Midbrain (tissue), 1 donor: ENCODE data around the gene GRIK4.
A peak's percentile ranks its signal among the peaks of the same experiment; 100 is the strongest.

Source experiments
- DNase-seq: peaks from one replicate; lab custom pipeline; 2025; lab: John Stamatoyannopoulos, UW

Gene GRIK4

DNA sequence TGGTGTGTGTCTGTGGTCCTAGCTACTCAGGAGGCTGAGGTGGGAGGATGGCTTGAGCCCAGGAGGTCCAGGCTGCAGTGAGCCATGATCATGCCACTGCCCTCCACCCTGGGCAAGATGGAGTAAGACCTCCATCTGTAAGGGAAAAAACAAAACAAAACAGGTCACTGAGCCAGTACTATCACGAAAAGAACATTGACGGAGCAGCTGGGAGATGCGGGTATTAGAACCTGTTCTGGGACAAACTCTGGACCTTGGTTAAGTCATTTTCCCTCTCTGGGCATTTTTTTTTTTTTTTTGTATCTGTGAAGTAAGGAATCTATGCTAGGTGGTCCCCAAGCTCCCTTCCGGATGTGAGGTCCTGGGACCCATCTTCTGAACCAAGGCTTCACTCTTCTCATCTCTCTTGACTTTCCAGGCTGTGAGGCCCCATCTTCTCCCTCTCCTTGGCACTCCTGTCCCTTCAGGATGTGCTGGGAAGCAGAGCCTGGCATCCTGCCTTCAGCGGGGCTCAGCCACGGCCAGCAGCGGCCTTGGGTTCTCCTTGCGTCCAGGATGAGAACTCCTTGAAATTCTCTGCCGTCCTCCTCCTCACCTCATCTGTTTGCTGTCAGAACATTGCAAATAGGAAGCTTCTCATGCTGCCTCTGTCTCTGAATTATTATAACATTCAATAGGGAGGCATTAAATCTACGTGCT lies 130.8 kb downstream of the GRIK4 start:
- no peak for DNase-seq

DNA sequence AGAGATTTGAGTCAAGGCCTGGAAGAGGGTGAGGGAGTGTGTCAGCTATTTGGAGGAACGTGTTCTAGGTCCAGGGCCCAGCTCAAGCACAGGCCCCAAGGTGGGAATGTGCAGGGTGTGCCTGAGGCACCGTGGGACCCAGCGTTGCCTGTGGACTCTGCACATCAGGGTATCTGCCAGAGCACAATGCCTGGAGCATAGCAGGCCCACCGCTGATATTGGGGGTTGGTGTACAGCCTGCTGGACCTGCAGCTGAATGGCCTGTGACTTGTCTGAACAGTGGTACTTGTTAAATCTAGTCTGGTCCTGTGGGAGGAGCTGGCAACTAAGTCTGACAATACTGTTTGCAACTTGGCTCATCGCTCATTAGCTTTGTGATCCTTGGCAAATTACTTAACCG lies 131.7 kb downstream of the GRIK4 start:
- no peak for DNase-seq

DNA sequence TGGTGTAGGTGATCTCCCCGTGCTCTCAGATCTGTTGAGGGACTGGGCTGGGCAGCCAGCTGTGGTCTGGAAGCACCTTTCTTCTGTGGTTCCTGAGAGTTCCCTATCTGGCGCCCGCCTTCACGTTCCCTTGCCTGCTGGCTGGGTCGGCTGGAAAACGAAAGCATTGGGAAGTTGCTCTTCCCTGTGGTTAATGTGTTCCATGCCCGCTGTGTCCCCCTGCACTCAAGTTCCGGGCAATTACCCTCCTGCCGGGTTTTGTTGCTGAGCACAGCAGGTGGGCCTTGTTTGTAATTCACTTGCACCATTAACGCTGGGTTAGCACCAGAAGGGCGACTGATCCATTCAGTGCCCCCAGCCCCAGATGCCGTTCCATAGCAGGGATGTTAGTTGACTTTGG lies 134.1 kb downstream of the GRIK4 start:
- no peak for DNase-seq

DNA sequence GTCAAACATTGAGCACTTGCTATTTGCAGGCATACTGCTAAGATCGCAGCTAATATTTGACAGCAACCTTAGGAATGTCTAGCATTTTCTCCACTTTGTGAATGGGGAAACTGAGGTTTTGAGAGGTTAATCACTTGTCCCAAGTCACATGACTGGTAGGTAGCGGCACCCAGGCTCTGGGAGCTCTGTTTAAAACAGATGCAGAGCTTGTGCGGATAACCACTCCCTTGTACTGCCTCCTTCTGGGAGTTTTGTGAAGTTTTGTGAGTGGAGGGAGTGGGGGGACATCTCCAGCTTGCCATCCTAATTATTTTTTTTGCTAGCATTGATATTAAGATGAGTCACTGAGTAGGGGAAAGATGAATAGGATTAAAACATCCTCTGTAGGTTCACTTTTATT lies 134.7 kb downstream of the GRIK4 start:
- DNase-seq = no peak

DNA sequence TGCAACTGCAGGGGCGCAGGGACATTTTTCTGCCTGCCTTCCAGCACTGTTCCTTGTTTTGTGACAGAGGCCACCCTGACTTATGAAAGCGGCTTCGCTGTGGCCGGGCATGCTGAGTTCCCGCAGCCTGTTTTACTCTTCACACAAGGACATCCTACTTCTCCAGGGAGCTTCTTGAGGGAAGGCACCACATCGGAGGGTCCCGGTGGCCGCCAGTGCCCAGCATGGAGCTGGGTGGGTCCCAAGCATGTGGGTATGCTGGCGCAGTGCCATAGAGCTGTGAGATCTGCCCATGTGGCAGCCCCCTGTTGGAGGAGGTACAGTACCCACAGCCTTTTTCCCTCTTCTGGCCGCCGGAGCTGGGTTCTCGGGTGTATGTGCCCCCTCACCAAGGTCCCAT lies 136.1 kb downstream of the GRIK4 start:
- no peak for DNase-seq

DNA sequence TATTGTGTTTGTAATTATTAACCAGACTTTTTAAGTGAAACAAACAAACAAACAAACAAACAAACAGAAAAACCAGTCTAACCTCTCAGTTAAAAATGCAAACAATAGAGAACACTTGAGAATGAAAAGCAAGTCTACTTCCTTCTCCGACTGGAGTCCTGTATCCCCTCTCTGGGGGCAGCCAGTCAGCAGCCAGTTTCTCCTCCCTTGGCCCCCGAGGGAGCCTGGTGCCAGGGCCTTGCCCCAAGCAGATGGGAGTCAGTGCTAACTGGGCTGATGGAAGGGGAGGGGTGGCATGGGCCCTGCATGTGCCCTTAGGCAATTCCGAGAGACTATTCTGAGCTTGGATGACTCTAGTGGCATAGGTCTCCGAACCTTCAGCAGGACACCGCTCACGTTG lies 137.2 kb downstream of the GRIK4 start:
- no peak for DNase-seq

DNA sequence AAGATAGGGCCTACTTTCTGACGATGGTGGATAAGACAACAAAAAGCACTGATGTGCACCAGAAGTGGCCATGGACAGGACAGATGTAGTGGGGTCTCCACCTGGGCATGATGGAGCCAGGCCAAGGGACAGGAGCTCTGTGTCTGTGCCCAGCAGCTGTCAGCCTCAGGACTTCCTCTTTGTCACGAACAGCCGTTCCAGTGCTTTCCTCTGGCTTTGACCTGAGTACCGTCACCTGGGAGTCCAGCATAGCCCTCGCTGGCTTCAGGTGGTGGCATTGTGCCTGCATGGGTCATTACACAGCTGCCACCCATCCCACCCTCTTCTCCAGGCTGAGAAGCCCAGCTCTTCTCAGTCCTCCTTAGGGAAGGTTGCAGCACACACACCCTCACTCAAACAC lies 137.8 kb downstream of the GRIK4 start:
- no peak for DNase-seq

DNA sequence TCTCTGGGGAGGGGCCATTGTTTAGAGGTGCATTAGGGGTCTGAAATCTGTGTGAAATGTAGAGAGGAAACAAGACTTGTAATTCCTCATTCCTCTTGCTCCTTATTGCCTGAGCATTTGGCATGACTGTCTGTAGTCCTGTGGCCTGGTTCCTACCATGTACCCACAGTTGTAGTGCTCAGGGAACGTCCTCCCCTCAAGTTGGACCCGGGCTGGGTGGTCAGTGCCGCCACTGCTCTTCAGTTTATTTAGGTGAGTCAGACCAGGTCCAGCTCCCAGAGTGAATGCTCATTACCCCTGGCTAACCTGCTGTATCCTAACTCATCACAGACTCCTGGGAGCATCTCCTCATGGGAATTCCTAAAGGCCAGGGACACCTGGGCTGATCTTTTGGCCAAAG lies 139.8 kb downstream of the GRIK4 start:
- DNase-seq = no peak

DNA sequence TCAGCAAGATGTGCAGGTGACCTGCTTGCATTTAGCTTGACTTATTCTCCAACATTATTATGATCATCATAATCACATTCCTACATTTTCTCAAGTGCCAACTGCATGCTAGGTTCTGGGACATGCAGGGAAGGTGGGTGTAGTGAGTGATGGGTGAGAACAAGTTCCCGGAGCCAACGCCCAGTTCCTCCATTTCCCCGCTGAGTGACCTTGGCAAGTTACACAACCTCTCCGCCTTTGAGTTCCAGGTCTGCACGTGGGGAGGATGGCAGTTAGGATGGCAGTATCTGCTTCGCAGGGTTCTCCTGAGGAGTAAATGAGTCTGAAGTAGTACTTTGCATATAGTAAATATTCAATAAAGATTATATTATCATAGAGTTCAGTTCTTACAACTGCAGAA lies 140.3 kb downstream of the GRIK4 start:
- DNase-seq = no peak

DNA sequence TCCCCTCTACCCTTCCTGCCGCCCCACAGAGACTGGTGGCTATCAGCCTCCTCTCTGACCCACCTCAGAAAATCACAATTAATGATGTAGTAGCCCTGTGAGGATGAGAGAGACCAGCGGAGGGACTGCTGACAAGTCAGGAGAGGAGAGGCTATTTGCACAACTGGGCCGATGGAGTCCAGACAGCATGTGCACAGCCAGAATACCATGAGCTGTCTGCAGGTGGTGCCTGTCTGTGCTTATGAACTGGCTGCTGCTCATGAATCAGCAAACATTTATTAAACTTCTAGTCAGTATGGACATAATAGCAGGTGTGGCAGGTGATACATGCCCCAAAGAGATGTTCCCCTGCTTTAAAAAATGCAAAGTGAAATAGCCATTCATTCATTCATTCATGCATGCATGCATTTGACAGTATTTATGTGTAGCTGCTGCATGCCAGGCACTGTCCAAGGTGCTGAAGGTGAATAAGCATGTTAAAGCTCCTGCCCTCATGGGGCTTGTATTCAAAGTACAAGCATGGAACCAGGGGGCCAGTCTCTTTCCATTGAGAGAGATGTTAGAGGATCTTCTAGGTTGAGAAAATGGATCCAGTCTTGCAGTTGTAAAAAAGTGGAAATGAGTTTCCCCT lies 141.3 kb downstream of the GRIK4 start:
- no peak for DNase-seq

DNA sequence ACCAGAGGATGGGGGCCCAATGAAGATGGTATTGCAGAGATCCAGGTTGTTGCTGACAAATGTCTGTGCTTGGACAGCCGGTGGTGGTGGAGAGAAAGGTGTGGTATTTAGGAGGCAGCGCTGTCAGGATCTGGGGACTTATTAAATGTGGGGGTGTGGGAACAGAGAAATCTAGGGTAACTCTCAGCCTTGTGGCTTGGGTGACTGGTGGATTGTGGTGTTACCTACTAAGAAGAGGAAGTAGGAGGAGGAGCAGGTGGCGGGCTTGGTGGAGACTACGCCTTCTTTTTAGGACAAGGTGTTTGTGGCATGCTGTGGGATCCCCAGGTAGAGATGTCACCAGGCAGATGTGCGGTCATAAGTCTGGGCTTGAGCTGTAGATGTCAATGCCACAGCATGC lies 144.0 kb downstream of the GRIK4 start:
- no peak for DNase-seq

DNA sequence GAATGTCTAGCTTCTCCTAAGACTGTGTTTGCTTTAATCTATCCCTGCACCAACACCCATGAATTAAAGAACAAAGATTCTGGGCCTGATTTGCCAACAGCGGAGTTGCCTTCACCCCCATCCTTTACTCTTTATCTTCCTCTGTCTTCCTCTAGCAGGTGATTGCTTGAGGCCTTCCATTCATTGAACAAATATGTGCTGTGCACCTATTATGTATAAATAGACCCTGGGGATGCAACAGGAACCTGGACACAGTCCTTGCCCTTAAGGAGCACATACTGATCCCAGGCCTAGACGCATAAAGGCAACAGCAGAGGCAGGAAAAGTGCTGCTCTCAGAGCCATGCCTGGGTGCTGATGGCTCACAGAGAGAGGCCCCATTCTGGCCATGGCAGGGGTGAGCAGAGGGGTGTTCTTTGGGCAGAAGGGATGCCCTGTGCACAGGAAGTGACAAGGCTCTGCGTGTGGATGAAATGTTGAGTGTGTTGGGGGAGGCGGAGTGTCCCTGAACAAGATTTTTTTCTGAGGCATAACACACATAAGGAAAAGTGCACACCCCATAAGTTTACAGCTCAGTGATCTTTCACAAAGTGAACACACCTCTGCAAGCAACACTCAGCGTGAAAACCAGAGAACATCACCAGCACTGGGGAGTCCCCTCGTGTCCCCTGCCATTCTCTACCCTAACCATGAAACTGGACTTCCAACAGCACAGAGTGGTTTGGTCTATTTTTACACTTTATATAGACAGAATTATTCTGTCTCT lies 145.9 kb downstream of the GRIK4 start:
- DNase-seq = no peak

DNA sequence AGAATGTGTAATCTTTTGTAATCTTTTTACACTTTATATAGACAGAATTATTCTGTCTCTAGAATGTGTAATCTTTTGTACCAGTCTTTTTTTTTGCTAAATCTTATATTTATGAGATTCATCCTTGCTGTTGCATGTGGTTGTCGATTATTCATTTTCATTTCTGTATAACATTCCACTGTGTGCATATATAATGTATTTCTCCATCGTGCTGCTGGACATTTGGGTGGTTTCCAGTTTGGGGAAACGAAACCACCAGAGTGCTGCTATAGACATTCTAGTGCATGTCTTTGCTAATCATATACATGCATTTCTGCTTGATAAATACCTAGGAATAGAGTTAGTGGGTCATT lies 146.5 kb downstream of the GRIK4 start:
- DNase-seq = no peak

DNA sequence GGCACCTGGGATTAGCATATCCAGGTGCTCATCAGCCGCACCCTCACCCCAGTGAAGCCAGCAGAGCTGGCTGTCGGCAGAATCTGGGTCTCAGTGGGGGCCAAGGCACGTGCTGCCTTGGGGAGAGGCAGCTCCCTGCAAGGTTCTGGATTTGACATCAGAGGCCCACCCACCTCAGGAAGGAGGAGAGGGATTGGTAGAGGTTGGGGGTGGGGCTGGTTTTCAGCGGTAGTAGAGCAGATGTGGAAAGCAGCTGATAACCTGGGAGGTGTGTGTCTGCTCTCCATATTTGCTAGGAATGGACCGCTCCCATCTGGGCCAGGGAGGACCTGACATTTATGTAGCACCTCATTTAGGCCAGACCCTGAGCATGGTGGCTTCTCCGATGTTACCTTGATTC lies 147.5 kb downstream of the GRIK4 start:
- DNase-seq = no peak

DNA sequence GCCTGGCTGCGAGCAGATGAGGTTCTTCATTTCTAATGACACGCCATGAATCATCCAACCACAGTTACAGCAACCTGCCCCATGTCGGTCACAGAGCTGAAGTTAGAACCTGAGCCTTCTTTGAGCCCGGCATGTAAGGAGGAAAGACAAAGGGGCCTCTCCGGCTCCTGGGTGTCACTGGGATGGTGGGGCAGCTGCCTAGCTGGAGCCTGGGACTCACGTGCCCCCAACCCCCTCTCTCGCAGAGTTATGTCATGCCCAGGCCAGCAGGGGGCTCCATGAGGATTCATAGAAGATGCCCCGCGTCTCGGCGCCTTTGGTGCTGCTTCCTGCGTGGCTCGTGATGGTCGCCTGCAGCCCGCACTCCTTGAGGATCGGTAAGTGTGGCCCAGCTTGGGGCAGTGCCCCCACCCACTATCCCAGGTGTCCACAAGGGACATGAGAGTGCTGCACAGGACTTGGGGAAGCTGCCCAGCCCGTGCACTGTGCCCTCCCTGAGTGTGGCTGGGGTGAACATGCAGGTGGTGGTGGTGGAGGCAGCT lies 148.5 kb downstream of the GRIK4 start:
- no peak for DNase-seq

DNA sequence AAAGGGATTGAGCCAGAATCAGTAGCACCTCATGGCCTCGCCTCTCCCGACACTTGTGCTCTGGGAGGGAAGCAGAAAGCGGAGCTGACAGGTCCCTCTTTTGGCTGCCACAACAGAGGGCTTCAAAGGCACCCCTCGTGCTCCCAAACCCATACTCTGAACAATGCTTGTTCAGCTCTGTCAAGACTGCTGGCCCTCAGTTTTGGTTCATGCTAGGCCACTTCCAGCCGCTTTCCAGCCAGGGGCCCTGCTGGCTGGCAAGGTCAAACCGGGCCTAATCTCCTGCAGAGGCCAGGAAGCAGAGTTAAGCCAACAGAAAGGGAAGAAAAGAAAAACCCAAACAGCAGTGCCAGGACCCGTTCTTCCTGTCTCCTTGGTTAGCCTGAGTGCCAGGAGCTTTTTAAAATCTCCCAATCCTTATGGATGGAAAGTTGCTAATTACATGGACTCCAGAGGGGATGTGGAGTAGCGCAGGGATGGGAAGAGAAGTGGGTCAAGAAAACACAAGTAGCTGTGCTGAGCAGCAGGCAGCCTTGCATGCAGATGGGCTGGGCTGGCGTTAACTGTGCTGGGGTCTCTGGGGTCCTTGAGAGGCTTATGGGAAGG lies 150.6 kb downstream of the GRIK4 start:
- DNase-seq = no peak

DNA sequence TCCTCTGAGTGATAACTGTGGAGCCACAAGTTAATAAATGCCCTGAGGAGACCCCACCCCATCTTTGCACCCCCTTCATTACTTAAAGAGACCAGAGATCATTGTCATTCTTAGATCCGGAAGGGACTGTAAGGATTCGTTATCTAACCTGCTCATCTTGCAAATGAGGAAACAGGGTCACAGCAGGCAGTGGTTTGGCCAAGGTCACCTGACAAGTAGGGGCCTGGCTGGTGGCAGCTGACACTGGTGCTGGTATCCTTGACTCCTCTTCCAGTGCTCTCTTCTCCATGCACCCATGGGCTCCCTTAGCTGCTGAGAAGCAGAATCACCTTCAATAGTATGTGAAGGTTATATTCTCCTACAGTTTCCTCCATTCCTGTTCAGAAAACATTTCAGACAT lies 151.6 kb downstream of the GRIK4 start:
- DNase-seq = no peak

DNA sequence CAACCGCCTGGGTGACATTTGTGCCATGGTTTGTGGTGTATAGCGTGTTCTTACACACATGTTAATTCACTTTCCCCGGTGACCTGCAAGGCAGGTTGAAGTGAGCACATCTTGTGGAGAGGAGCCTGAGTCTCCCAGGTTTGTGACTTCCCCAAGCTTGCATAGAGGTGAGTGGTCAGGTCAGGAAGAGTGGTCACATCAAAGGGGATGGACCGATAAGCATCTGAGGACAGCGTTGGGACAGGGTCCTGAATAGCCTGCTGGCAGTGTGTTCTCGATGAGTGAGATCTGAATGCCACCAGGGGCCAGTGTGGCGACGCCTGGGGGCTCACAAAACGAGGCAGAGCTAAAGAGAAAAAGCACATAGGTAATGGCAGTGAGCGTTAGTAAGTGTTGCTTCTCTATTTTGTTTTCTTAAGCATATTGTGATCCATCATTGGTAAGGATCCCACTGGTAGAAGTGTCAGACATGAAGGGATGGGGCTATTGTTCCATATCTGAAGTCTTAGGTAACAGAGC lies 154.6 kb downstream of the GRIK4 start:
- DNase-seq = no peak

DNA sequence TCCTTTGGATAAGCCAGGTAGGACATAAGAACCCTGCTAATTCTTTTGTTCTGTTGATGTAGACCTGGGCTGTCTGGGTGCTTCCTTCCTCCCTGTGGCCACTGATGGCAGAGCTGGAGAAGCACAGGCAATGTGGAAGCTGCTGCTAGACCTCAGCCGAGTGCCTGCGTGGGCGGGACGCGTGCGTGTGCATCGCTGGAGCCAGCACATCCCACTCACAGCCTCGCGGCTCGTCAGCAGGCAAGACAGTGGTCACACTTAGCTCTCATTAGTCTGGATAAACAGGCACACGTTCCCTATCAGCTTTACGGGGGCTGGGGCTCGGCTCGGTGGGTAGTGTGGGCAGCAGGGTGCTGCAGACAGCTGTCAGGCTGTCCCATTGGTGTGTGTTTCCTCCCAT lies 155.7 kb downstream of the GRIK4 start:
- DNase-seq = no peak

DNA sequence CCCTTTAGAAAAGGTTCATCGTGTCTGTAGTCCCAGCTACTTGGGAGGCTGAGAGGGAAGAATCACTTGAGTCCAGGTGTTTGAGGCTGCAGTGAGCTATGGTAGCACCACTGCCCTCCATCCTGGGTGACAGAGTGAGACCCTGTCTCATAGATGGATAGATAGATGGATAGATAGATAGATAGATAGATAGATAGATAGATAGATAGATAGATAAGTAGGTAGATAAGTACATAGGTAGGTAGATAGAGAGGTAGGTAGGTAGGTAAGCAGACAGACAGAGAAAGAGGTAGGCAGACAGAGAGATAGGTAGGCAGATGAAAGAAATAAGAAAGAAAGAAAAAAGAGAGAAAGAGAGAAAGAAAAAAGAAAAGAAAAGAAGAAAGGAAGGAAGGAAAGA lies 156.4 kb downstream of the GRIK4 start:
- no peak for DNase-seq

DNA sequence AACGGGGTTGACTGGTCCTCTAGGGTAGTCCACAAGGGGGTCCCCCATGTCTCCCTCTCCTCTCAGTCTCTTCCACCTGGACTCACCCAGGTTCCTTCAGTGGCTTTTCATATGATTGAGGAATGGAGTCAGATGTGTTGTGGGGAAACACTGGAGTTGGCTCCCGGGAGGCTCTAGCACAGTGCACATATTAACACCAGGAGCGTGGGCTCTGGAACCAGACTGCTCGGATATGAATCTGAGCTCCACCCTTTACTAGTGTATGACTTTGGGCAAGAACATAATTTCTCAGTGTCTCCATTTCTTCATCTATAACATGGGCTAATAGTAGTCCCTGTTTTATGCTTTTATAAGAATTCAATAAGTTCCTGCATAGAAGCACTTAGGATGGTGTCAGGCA lies 157.0 kb downstream of the GRIK4 start:
- DNase-seq = no peak

DNA sequence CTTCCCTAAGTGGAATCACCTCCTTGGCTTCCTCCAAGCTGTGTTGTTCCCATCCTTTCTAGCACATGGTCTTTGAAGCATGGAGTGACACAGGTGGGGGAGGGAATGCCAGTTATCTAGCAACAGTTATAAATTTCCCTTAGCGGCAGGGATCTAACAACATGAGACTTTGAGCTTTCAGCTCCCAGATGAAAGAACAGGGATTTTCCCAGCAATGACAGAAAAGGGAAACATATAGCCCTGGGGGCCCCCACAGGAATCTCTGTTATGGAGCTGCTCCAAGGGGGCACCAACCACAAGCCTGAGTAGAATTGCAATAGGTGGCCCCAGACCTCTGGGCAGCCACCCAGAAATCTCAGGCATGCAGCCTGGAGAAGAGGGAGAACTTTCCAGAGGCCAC lies 163.0 kb downstream of the GRIK4 start:
- DNase-seq = peak; percentile 28

DNA sequence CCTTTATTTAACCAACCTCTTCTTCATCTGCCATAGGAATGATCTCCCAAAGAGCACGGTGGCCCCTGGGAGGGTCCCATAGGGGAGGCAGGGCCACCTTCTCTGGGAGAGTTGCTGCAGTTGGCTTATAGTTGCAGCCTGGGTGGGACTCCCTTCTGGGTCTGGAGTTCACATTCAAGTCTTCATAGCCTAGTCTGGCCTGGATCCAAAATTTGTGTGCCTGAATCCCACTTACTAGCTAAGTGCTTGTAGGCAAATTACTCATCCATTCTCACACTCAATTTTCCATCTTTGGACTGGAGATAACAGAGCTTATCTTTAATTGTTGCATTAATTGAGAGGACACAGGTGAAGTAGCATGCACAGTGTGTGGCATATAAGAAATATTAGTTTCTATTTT lies 163.6 kb downstream of the GRIK4 start:
- no peak for DNase-seq
